ENCODE data around the gene ZNF571.

Gene ZNF571

GRCh38 chr19:37594304-37594981 is at the start of gene ZNF571, which contains the start of gene ZNF540:
TSS of gene ZNF571 (minus strand) at chr19:37594792. CDS start at chr19:37586676, 8,116 bp downstream.
TSS of gene ZNF540 (plus strand) at chr19:37594876. CDS start at chr19:37598448, 3,572 bp downstream.
- DNase-seq, result peak; percentile 88

- DNase-seq, result no peak
These were observed 40.8 kb upstream of the ZNF571 start for GRCh38 chr19:37635076-37636056.

- DNase-seq, result peak; percentile 53
These were observed 390 bp upstream of the ZNF571 start for GRCh38 chr19:37594982-37595382.

- no peak for DNase-seq
These were observed 642 bp downstream of the ZNF571 start for GRCh38 chr19:37593996-37594303.

GRCh38 chr19:37583340-37583739 is 11.3 kb downstream of the ZNF571 start:
- no peak for DNase-seq

GRCh38 chr19:37572203-37572602 is 22.4 kb downstream of the ZNF571 start:
- peak; percentile 52 for DNase-seq

GRCh38 chr19:37565370-37565669 is 29.3 kb downstream of the ZNF571 start:
- no peak for DNase-seq

- no peak for DNase-seq
These were observed 29.8 kb downstream of the ZNF571 start for GRCh38 chr19:37564624-37565369.

GRCh38 chr19:37563518-37563917 is 31.1 kb downstream of the ZNF571 start:
- DNase-seq, result no peak

GRCh38 chr19:37551129-37551993 is 43.2 kb downstream of the ZNF571 start:
- DNase-seq, result peak; percentile 34

- DNase-seq, result no peak
These were observed 57.1 kb downstream of the ZNF571 start for GRCh38 chr19:37537391-37537947.

GRCh38 chr19:37519890-37520289 is 74.7 kb downstream of the ZNF571 start:
- DNase-seq, result no peak

Measured in MV-4-11 (cell line).